Spleen (tissue), 7 donors: ENCODE measurements around the gene RAB8B.
A peak's percentile ranks its signal among the peaks of the same experiment; 100 is the strongest.

Experiments
- CTCF ChIP-seq, 11 experiments: fragments of 200-600 bp in 7 of 11; fragments of 450-650 bp in 4 of 11; sonication (generic) in 4 of 11; IDR thresholded peaks in 8 of 11; conservative IDR thresholded peaks in 3 of 11; 1 replicate in 7 of 11; 2 replicates in 4 of 11; pipeline versions ENCODE4 v1.4.0 to v1.8.0; 2016 to 2021; ENCODE audit warnings: antibody characterized with exemption in 11 of 11, inconsistent platforms in 4 of 11, mild to moderate bottlenecking in 1 of 11
- POLR2A ChIP-seq, 3 donors: fragments of 450-650 bp; IDR thresholded peaks; one replicate each; pipeline ENCODE4 v1.5.1; 2017; ENCODE audit warnings: antibody characterized with exemption in 3 of 3, mild to moderate bottlenecking in 1 of 3
- donor health status: DM: no; HTN: no; CAD: no; lungs with moderate emphysema.
- donor health status: DM: no; HTN: no; CAD: no.
- donor health status: DM: no; HTN: no; CAD: no.

- peak in 1 of 3 donors; percentile 18 for TF ChIP-seq POLR2A (IDR thresholded peaks at IDR 0.05)
- TF ChIP-seq CTCF (IDR thresholded peaks at IDR 0.05 in 8 of 11, conservative IDR thresholded peaks at IDR 0.05 in 3 of 11) = peak in 1 of 11 experiments; percentile 12
Observed at GRCh38 chr15:63277038-63277892, 87.9 kb downstream of the RAB8B start, which contains the start of gene APH1B.
